Measurements from ENCODE around the gene KLHL26. TPM values are rescaled to one million over a fixed set of nuclear protein-coding genes. Genes with fewer than 3 reads are reported as not detected.

Gene KLHL26
- total and polyA plus RNA-seq, 9 of the 15 experiments (the other 6 are each of a cell fraction or from before 2014, with no cell fraction given) = 0.13 to 13.3 (median 1.4) TPM

- peak; percentile 58 for TF ChIP-seq ZBTB40 (IDR thresholded peaks at IDR 0.05)
- no peak for TF ChIP-seq ZBTB40 (CRISPR knock-in tag; IDR thresholded peaks at IDR 0.05)
- TF ChIP-seq NFRKB (IDR thresholded peaks at IDR 0.05; ENCODE audit: low read depth) = no peak
- TF ChIP-seq PHB (CRISPR knock-in tag; IDR thresholded peaks at IDR 0.05) = peak; percentile 71; the same call in 1 of the 2 replicates
- peak; percentile 86; the same call in 1 of the 2 replicates for TF ChIP-seq ARID4B (CRISPR knock-in tag; IDR thresholded peaks at IDR 0.05)
- peak; percentile 76 for TF ChIP-seq RBM22 (IDR thresholded peaks at IDR 0.05; ENCODE audit: low read depth, low read length, poor library complexity, severe bottlenecking)
- no peak; the same call in 1 of the 2 replicates for TF ChIP-seq NR4A1 (CRISPR knock-in tag; IDR thresholded peaks at IDR 0.05)
- TF ChIP-seq NR4A1 (tag; IDR thresholded peaks at IDR 0.05) = peak; percentile 48; the same call in 1 of the 2 replicates
- peak; percentile 76 to 92 (median 88) for TF ChIP-seq CTCF (IDR thresholded peaks at IDR 0.05 in 2 of 3, conservative IDR thresholded peaks at IDR 0.05 in 1 of 3; ENCODE audit: insufficient read depth in 2 of 3, low read depth in 1 of 3, low read length in 3 of 3)
- peak; percentile 54; the same call in 1 of the 2 replicates for TF ChIP-seq TAF7 (tag; IDR thresholded peaks at IDR 0.05)
Measured at GRCh38 chr19:18588611-18589379, 48.0 kb upstream of the KLHL26 start, which contains the start of gene REX1BD (continued).
